Heart left ventricle (tissue), 16 donors: ENCODE measurements around the gene KIF1C. TPM values are rescaled to one million over a fixed set of nuclear protein-coding genes. Genes with fewer than 3 reads are reported as not detected.

Experiments used
- ATAC-seq, 4 donors: fragments of 200-7000 bp; cut with Tn5 transposase; one replicate each; pipeline ENCODE4 v1.9.1; 2020 to 2022; ENCODE audit warnings: moderate library complexity in 4 of 4, mild to moderate bottlenecking in 3 of 4, moderate number of reproducible peaks in 1 of 4
- DNase-seq, 5 donors: peaks; one replicate each; pipeline ENCODE4 v3.0.0-alpha.2; 2020
- H3K27ac ChIP-seq, 12 donors: fragments of 200-600 bp; sonication (generic) in 4 of 12; one replicate each; pipeline versions ENCODE4 v1.5.0 to v1.8.0; 2016 to 2022; ENCODE audit warnings: mild to moderate bottlenecking in 2 of 12
- H3K27me3 ChIP-seq, 9 donors: fragments of 200-600 bp; sonication (generic) in 2 of 9; one replicate each; pipeline versions ENCODE4 v1.5.1 to v1.8.0; 2016 to 2022; ENCODE audit warnings: mild to moderate bottlenecking in 3 of 9
- H3K36me3 ChIP-seq, 9 donors: fragments of 200-600 bp; sonication (generic) in 2 of 9; one replicate each; pipeline versions ENCODE4 v1.5.0 to v1.8.0; 2018 to 2022; ENCODE audit warnings: mild to moderate bottlenecking in 2 of 9
- H3K4me1 ChIP-seq, 12 donors: fragments of 200-600 bp; sonication (generic) in 4 of 12; one replicate each; pipeline versions ENCODE4 v1.5.0 to v1.8.0; 2016 to 2022; ENCODE audit warnings: mild to moderate bottlenecking in 3 of 12
- H3K4me3 ChIP-seq, 12 donors: fragments of 200-600 bp; sonication (generic) in 4 of 12; one replicate each; pipeline versions ENCODE4 v1.5.0 to v1.8.0; 2017 to 2022; ENCODE audit warnings: mild to moderate bottlenecking in 9 of 12, moderate library complexity in 4 of 12
- H3K9me3 ChIP-seq, 12 donors: fragments of 200-600 bp; sonication (generic) in 4 of 12; one replicate each; pipeline versions ENCODE4 v1.5.0 to v1.8.0; 2016 to 2022; ENCODE audit warnings: mild to moderate bottlenecking in 1 of 12
- CTCF ChIP-seq, 12 donors: fragments of 200-600 bp; sonication (generic) in 4 of 12; IDR thresholded peaks; one replicate each; pipeline versions ENCODE4 v1.5.0 to v1.8.0; 2018 to 2022; ENCODE audit warnings: antibody characterized with exemption in 12 of 12, mild to moderate bottlenecking in 5 of 12
- POLR2A ChIP-seq, 2 donors: fragments of 450-650 bp; IDR thresholded peaks; one replicate each; pipeline ENCODE4 v1.6.1; 2017; ENCODE audit warnings: antibody characterized with exemption in 2 of 2, mild to moderate bottlenecking in 2 of 2, moderate library complexity in 2 of 2
- WGBS, 4 donors: extraction: QIAGEN DNeasy Blood & Tissue Kit in 2 of 4; methylation state at CpG; one replicate each; pipeline versions ENCODE4 v1.1.5 to v1.1.7; 2013 to 2018; 5-methylcytosine and 5-hydroxymethylcytosine counted together
- intact Hi-C, 10 donors: fragments of 100-400 bp; cut with DNase I; formaldehyde crosslinking; loops; one replicate each; pipeline versions ENCODE4 v1.11.1 to v1.14.2; 2022
- polyA plus RNA-seq, 2 donors: library from polyadenylated mRNA; stranded (reverse); fragments of 200-250 nt; gene quantifications; one replicate each; pipeline ENCODE4 v1.2.3, GENCODE V29; 2013
- total RNA-seq, 9 donors: library from RNA; depleted of rRNA in 2 of 9; stranded (reverse); fragments of >200 nt in 2 of 9; fragmentation: NEBNext Ultra II Directional in 3 of 9; extraction: Animal tissue kit (Norgen Biotek cat#: 25700) in 3 of 9; gene quantifications; one replicate each; pipeline versions ENCODE4 v1.1.0 to v1.2.4, GENCODE V29; 2016 to 2023
- donor health status: ischemic (EF 13 %, LVEDD 7.1; RV severe dilation, severe dysfunction).
- donor health status: healthy with polysubstance abuse.
- donor health status: DM: no; HTN: yes; CAD: no.
- donor health status: DM: no; HTN: no; CAD: no.
- donor health status: ischemic (EF 25% LVEDD 6.9; RV normal size, moderate dysfunction).
- donor health status: ischemic (EF 25% LVEDD 5.7; RV mildly dilated, moderate dysfunction).
- donor health status: healthy.
- donor health status: DM: yes; HTN: yes; CAD: no.
- donor health status: ischemic (EF 35%, LVEDD 5.7; RV mildly dilated, moderate dysfunction).
- donor health status: nonischemic (EF 11% LVEDD 7.7; RV severe dilation, severe dysfunction).
- donor health status: DM: yes; HTN: yes; CAD: no.
- donor health status: PGD.
- donor health status: ischemic (EF 29% LVEDD 5.4; RV normal size, mild dysfunction).
- donor health status: nonischemic (EF 23%, LVEDD 6.1; RV moderate dilation, normal function).

KIF1C gene
- total and polyA plus RNA-seq, 11 donors: 210 to 868 (median 526) TPM

- H3K27me3 ChIP-seq: no peaks in the 10 kb centered on the region
- peak overlapping the region in 11 of 12 donors; percentile 96 to 100 (median 99) for H3K27ac ChIP-seq
- intact Hi-C loops: loop anchor here in 2 of 10 donors (2.0 kb wide), 2 partner anchors 15 to 17 kb away; partner anchors contain the start of gene SPAG7 (in 1 of the 2)
- peak overlapping the region in 11 of 12 donors; percentile 3 to 100 (median 98) for H3K4me3 ChIP-seq
- TF ChIP-seq POLR2A (IDR thresholded peaks at IDR 0.05): no peak
- no peaks in the 10 kb centered on the region for H3K9me3 ChIP-seq
- H3K36me3 ChIP-seq: peaks cover 0 to 11% (median 3%) of the 10 kb centered on the region in 9 donors
- 51 to 67% (median 57%) methylated on average over 3 of the region's 3 CpGs for WGBS, 4 donors
- ATAC-seq: no peak
- peaks cover 0 to 63% (median 21%) of the 10 kb centered on the region in 12 donors for H3K4me1 ChIP-seq
- DNase-seq: peak in 3 of 5 donors; percentile 43 to 66 (median 59)
Measured at GRCh38 chr17:4951486-4951885, 46.3 kb upstream of the KIF1C start.

GRCh38 chr17:4953451-4953961 lies 44.2 kb upstream of the KIF1C start:
- Histone ChIP-seq H3K36me3 (peaks cover 0 to 24% (median 11%) of the 10 kb centered on the region in 9 donors), H3K4me3 (peak overlapping the region in 1 of 12 donors; percentile 100), H3K27ac (peak overlapping the region in 4 of 12 donors; percentile 9 to 99 (median 56)), H3K4me1 (peaks cover 0 to 53% (median 13%) of the 10 kb centered on the region in 12 donors), H3K9me3 (no peaks in the 10 kb centered on the region), H3K27me3 (no peaks in the 10 kb centered on the region)
- TF ChIP-seq POLR2A (IDR thresholded peaks at IDR 0.05): no peak
- intact Hi-C loops: no loop called here
- 62 to 73% (median 66%) methylated on average over 13 to 14 of the region's 14 CpGs for WGBS, 4 donors
- peak in 1 of 5 donors; percentile 58 for DNase-seq
- no peak for ATAC-seq

- ATAC-seq: no peak
- H3K36me3 ChIP-seq: peaks cover 3 to 40% (median 26%) of the 10 kb centered on the region in 9 donors
- DNase-seq: peak in 1 of 5 donors; percentile 56
- peaks cover 0 to 42% (median 8%) of the 10 kb centered on the region in 12 donors for H3K4me1 ChIP-seq
- no peak overlapping the region for H3K27ac ChIP-seq
- H3K4me3 ChIP-seq: no peak overlapping the region
- TF ChIP-seq POLR2A (IDR thresholded peaks at IDR 0.05) (no peak), CTCF (IDR thresholded peaks at IDR 0.05) (no peak)
- H3K9me3 ChIP-seq: no peaks in the 10 kb centered on the region
- H3K27me3 ChIP-seq: no peaks in the 10 kb centered on the region
- intact Hi-C loops: no loop called here
- WGBS, 4 donors: 80 to 98% (median 96%) methylated on average over 2 to 8 of the region's 8 CpGs
Measured at GRCh38 chr17:4955091-4955490, 42.7 kb upstream of the KIF1C start.

- WGBS, 4 donors: 78 to 85% (median 80%) methylated on average over 10 of the region's 10 CpGs
- Histone ChIP-seq H3K4me1 (peaks cover 0 to 29% (median 0%) of the 10 kb centered on the region in 12 donors), H3K27me3 (no peaks in the 10 kb centered on the region), H3K36me3 (peaks cover 3 to 55% (median 39%) of the 10 kb centered on the region in 9 donors), H3K4me3 (no peak overlapping the region), H3K27ac (no peak overlapping the region), H3K9me3 (no peaks in the 10 kb centered on the region)
- ATAC-seq (no peak), DNase-seq (peak in 2 of 5 donors; percentile 39 to 75)
- intact Hi-C loops: no loop called here
- no peak for TF ChIP-seq POLR2A (IDR thresholded peaks at IDR 0.05)
- peak in 7 of 12 donors; percentile 5 to 40 (median 29) for TF ChIP-seq CTCF (IDR thresholded peaks at IDR 0.05)
Measured at GRCh38 chr17:4956493-4957061, 41.2 kb upstream of the KIF1C start.

GRCh38 chr17:4958102-4958501 lies 39.6 kb upstream of the KIF1C start:
- H3K27me3 ChIP-seq: no peaks in the 10 kb centered on the region
- TF ChIP-seq CTCF (IDR thresholded peaks at IDR 0.05) (no peak), POLR2A (IDR thresholded peaks at IDR 0.05) (no peak)
- H3K36me3 ChIP-seq: peaks cover 3 to 63% (median 39%) of the 10 kb centered on the region in 9 donors
- H3K27ac ChIP-seq: peak overlapping the region in 4 of 12 donors; percentile 22 to 32 (median 26)
- DNase-seq: no peak
- intact Hi-C loops: no loop called here
- H3K4me1 ChIP-seq: peaks cover 0 to 21% (median 0%) of the 10 kb centered on the region in 12 donors
- H3K9me3 ChIP-seq: no peaks in the 10 kb centered on the region
- 45 to 64% (median 57%) methylated on average over 3 of the region's 3 CpGs for WGBS, 4 donors
- peak in 2 of 4 donors; percentile 7 to 41 for ATAC-seq
- H3K4me3 ChIP-seq: no peak overlapping the region
